ENCODE measurements around the gene SAFB. TPM values are rescaled to one million over a fixed set of nuclear protein-coding genes. Genes with fewer than 3 reads are reported as not detected.

SAFB gene
- total and polyA plus RNA-seq, 2 of the 13 experiments (the other 11 are each of a cell fraction or from before 2014, with no cell fraction given) = 21.0 to 28.4 TPM

DNA sequence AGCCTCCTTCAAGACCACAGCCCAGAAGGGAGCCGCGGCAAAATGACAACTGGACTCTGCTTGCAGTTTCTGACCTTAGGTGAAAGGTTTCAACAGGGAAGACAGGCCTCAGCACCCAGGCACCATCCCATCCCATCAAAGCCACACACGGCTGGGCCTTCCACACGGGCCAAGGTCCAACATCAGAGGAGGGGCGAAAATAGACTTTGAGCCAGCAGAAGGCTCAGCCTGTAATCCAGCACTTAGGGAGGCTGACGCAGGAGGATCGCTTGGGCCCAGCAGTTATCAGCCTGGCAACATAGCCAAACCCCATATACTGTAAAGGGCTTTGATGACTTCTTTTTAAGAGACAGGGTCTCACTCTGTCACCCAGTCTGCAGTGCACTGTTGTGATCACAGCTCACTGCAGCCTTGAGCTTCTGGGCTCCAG lies 28.3 kb upstream of the SAFB start (continued):
- TF ChIP-seq, protein P1, sequence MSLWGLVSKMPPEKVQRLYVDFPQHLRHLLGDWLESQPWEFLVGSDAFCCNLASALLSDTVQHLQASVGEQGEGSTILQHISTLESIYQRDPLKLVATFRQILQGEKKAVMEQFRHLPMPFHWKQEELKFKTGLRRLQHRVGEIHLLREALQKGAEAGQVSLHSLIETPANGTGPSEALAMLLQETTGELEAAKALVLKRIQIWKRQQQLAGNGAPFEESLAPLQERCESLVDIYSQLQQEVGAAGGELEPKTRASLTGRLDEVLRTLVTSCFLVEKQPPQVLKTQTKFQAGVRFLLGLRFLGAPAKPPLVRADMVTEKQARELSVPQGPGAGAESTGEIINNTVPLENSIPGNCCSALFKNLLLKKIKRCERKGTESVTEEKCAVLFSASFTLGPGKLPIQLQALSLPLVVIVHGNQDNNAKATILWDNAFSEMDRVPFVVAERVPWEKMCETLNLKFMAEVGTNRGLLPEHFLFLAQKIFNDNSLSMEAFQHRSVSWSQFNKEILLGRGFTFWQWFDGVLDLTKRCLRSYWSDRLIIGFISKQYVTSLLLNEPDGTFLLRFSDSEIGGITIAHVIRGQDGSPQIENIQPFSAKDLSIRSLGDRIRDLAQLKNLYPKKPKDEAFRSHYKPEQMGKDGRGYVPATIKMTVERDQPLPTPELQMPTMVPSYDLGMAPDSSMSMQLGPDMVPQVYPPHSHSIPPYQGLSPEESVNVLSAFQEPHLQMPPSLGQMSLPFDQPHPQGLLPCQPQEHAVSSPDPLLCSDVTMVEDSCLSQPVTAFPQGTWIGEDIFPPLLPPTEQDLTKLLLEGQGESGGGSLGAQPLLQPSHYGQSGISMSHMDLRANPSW (CRISPR knock-in tag; IDR thresholded peaks at IDR 0.05; ENCODE audit: borderline replicate concordance) = no peak
- TF ChIP-seq BRCA1 (CRISPR knock-in tag; IDR thresholded peaks at IDR 0.05) = no peak
- TF ChIP-seq EP300 (IDR thresholded peaks at IDR 0.05; ENCODE audit: low read depth in 2 of 2, low read length in 2 of 2) = peak in 1 of 2 experiments; percentile 67; a peak in 2 of 4 replicates
- no peak for TF ChIP-seq EP300 (CRISPR knock-in tag; IDR thresholded peaks at IDR 0.05; ENCODE audit: borderline replicate concordance)
- TF ChIP-seq ZNF629 (CRISPR knock-in tag; conservative IDR thresholded peaks at IDR 0.05) = no peak; the same call in 1 of the 2 replicates
- TF ChIP-seq ZNF644 (CRISPR knock-in tag; IDR thresholded peaks at IDR 0.05; ENCODE audit: low read depth) = peak; percentile 93
- 0 out of 4 replicates have a peak, but pooled peaks of 1 of the 2 experiments have one; percentile 32 for TF ChIP-seq REST (IDR thresholded peaks at IDR 0.05; ENCODE audit: borderline replicate concordance in 1 of 2, low read depth in 1 of 2, low read length in 2 of 2)
- peak; percentile 76 for TF ChIP-seq DPF2 (CRISPR knock-in tag; IDR thresholded peaks at IDR 0.05; ENCODE audit: borderline replicate concordance, low read depth)
- TF ChIP-seq, protein P2, sequence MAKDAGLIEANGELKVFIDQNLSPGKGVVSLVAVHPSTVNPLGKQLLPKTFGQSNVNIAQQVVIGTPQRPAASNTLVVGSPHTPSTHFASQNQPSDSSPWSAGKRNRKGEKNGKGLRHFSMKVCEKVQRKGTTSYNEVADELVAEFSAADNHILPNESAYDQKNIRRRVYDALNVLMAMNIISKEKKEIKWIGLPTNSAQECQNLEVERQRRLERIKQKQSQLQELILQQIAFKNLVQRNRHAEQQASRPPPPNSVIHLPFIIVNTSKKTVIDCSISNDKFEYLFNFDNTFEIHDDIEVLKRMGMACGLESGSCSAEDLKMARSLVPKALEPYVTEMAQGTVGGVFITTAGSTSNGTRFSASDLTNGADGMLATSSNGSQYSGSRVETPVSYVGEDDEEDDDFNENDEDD (CRISPR knock-in tag; IDR thresholded peaks at IDR 0.05; ENCODE audit: borderline replicate concordance) = no peak
- TF ChIP-seq, protein P3, sequence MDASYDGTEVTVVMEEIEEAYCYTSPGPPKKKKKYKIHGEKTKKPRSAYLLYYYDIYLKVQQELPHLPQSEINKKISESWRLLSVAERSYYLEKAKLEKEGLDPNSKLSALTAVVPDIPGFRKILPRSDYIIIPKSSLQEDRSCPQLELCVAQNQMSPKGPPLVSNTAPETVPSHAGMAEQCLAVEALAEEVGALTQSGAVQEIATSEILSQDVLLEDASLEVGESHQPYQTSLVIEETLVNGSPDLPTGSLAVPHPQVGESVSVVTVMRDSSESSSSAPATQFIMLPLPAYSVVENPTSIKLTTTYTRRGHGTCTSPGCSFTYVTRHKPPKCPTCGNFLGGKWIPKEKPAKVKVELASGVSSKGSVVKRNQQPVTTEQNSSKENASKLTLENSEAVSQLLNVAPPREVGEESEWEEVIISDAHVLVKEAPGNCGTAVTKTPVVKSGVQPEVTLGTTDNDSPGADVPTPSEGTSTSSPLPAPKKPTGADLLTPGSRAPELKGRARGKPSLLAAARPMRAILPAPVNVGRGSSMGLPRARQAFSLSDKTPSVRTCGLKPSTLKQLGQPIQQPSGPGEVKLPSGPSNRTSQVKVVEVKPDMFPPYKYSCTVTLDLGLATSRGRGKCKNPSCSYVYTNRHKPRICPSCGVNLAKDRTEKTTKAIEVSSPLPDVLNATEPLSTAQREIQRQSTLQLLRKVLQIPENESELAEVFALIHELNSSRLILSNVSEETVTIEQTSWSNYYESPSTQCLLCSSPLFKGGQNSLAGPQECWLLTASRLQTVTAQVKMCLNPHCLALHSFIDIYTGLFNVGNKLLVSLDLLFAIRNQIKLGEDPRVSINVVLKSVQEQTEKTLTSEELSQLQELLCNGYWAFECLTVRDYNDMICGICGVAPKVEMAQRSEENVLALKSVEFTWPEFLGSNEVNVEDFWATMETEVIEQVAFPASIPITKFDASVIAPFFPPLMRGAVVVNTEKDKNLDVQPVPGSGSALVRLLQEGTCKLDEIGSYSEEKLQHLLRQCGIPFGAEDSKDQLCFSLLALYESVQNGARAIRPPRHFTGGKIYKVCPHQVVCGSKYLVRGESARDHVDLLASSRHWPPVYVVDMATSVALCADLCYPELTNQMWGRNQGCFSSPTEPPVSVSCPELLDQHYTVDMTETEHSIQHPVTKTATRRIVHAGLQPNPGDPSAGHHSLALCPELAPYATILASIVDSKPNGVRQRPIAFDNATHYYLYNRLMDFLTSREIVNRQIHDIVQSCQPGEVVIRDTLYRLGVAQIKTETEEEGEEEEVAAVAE (CRISPR knock-in tag; IDR thresholded peaks at IDR 0.05; ENCODE audit: borderline replicate concordance) = peak; percentile 38; the same call in 1 of the 2 replicates
- TF ChIP-seq ZNF326 (CRISPR knock-in tag; IDR thresholded peaks at IDR 0.05; ENCODE audit: borderline replicate concordance) = no peak
- TF ChIP-seq ISL2 (CRISPR knock-in tag; IDR thresholded peaks at IDR 0.05) = 0 out of 2 replicates have a peak, but pooled peaks have one; percentile 32
- TF ChIP-seq CCAR2 (optimal IDR thresholded peaks at IDR 0.05; ENCODE audit: low read depth, low read length) = no peak
- TF ChIP-seq TBL1XR1 (IDR thresholded peaks at IDR 0.05; ENCODE audit: borderline replicate concordance, low read length, partially characterized antibody) = no peak
- TF ChIP-seq ZNF839 (CRISPR knock-in tag; IDR thresholded peaks at IDR 0.05; ENCODE audit: borderline replicate concordance) = no peak
- TF ChIP-seq ATF4 (CRISPR knock-in tag; IDR thresholded peaks at IDR 0.05) = no peak
